IMR-90 (cell line): Measurements from ENCODE around the gene RPL15. TPM values are rescaled to one million over a fixed set of nuclear protein-coding genes. Genes with fewer than 3 reads are reported as not detected.

Source experiments
- ATAC-seq: fragments of 200-7000 bp; cut with Tn5 transposase; 2 replicates; pipeline ENCODE4 v1.9.1; 2020; ENCODE audit warnings: low read depth, mild to moderate bottlenecking, moderate library complexity
- BruUV-seq: library from RNA; stranded (reverse); fragments of 400-500 nt; replicated peaks from 2 replicates; lab custom pipeline; 2021; lab: Mats Ljungman, UMichigan
- CTCF ChIA-PET: fragments of 300-600 bp; formaldehyde crosslinking; extraction: SDS; loops from one replicate; lab custom pipeline; 2021; ENCODE audit warnings: antibody characterized with exemption; lab: Yijun Ruan, JAX
- POLR2A ChIA-PET: fragments of 300-600 bp; sonication (Branson Sonifier 250); formaldehyde crosslinking; loops from one replicate; lab custom pipeline; 2022; ENCODE audit warnings: antibody characterized with exemption; ENCODE audit not compliant: unreplicated experiment; lab: Charles Lee
- DNase-seq: peaks from one replicate; pipeline ENCODE4 v3.0.0; 2013
- H2AFZ ChIP-seq: replicated peaks from 2 replicates; pipeline ENCODE3; 2013; ENCODE audit warnings: low read length, mild to moderate bottlenecking; ENCODE audit not compliant: poor library complexity
- H2AK5ac ChIP-seq: 2 replicates; pipeline ENCODE4 v1.6.1; 2013; ENCODE audit warnings: low read depth, low read length, inconsistent platforms
- H2AK9ac ChIP-seq: replicated peaks from 2 replicates; pipeline ENCODE3; 2013; ENCODE audit warnings: mild to moderate bottlenecking, low read depth, low read length, moderate library complexity; ENCODE audit not compliant: poor library complexity
- H2BK120ac ChIP-seq: 2 replicates; pipeline ENCODE4 v1.6.1; 2013; ENCODE audit warnings: low read depth, low read length, inconsistent platforms
- H2BK15ac ChIP-seq: 3 replicates; pipeline ENCODE4 v1.6.1; 2013; ENCODE audit warnings: low read depth, low read length, inconsistent platforms
- H2BK20ac ChIP-seq: 2 replicates; pipeline ENCODE4 v1.6.1; 2013; ENCODE audit warnings: low read depth, mild to moderate bottlenecking, inconsistent platforms, low read length, moderate library complexity
- H2BK5ac ChIP-seq: 2 replicates; pipeline ENCODE4 v1.6.1; 2013; ENCODE audit warnings: mild to moderate bottlenecking, low read depth, low read length, inconsistent platforms; ENCODE audit not compliant: poor library complexity, severe bottlenecking
- H3K14ac ChIP-seq: replicated peaks from 2 replicates; pipeline ENCODE4 v1.6.1; 2013; ENCODE audit warnings: low read depth, low read length, inconsistent platforms
- H3K18ac ChIP-seq: 2 replicates; pipeline ENCODE4 v1.6.1; 2013; ENCODE audit warnings: low read depth, low read length, control low read depth
- H3K23ac ChIP-seq: 2 replicates; pipeline ENCODE4 v1.6.1; 2013; ENCODE audit warnings: low read depth, low read length, inconsistent platforms
- H3K27ac ChIP-seq: 2 replicates; pipeline ENCODE4 v1.5.1; 2013; ENCODE audit warnings: mild to moderate bottlenecking, control low read depth, low read length; ENCODE audit not compliant: insufficient read depth
- H3K27me3 ChIP-seq: 2 replicates; pipeline ENCODE4 v1.6.1; 2013; ENCODE audit warnings: low read length; ENCODE audit not compliant: control insufficient read depth, insufficient read depth
- H3K36me3 ChIP-seq: 2 replicates; pipeline ENCODE4 v1.6.1; 2013; ENCODE audit warnings: low read length, mixed read lengths; ENCODE audit not compliant: control insufficient read depth, insufficient read depth
- H3K4ac ChIP-seq: 2 replicates; pipeline ENCODE4 v1.6.1; 2013; ENCODE audit warnings: low read depth, low read length, inconsistent platforms
- H3K4me1 ChIP-seq: 2 replicates; pipeline ENCODE4 v1.6.1; 2013; ENCODE audit warnings: low read length, mixed read lengths; ENCODE audit not compliant: control insufficient read depth, insufficient read depth
- H3K4me2 ChIP-seq: 2 replicates; pipeline ENCODE4 v1.6.1; 2013; ENCODE audit warnings: low read depth, mild to moderate bottlenecking, control low read depth, low read length, moderate library complexity
- H3K4me3 ChIP-seq: 2 replicates; pipeline ENCODE4 v1.5.1; 2013; ENCODE audit warnings: low read depth, mild to moderate bottlenecking, control low read depth, low read length, moderate library complexity; ENCODE audit not compliant: insufficient read depth
- H3K56ac ChIP-seq: 2 replicates; pipeline ENCODE4 v1.6.1; 2013; ENCODE audit warnings: low read length, inconsistent platforms; ENCODE audit not compliant: insufficient read depth; ENCODE audit errors: extremely low read depth
- H3K79me1 ChIP-seq, 2 experiments: 2 replicates each; pipeline ENCODE4 v1.6.1; 2013; ENCODE audit warnings: low read length in 2 of 2, inconsistent platforms in 1 of 2, low read depth in 1 of 2
- H3K9ac ChIP-seq: 2 replicates; pipeline ENCODE4 v1.6.1; 2013; ENCODE audit warnings: low read depth, low read length, control low read depth
- H3K9me1 ChIP-seq: 2 replicates; pipeline ENCODE4 v1.6.1; 2013; ENCODE audit warnings: low read length, inconsistent platforms; ENCODE audit not compliant: insufficient read depth
- H3K9me3 ChIP-seq: 2 replicates; pipeline ENCODE4 v1.6.1; 2013; ENCODE audit warnings: low read length; ENCODE audit not compliant: control insufficient read depth, insufficient read depth
- H4K20me1 ChIP-seq: 2 replicates; pipeline ENCODE4 v1.6.1; 2013; ENCODE audit warnings: low read length, inconsistent platforms; ENCODE audit not compliant: insufficient read depth
- H4K5ac ChIP-seq: 2 replicates; pipeline ENCODE4 v1.6.1; 2013; ENCODE audit warnings: mild to moderate bottlenecking, low read depth, low read length, control low read depth
- H4K8ac ChIP-seq, 2 experiments: 2 replicates each; pipeline ENCODE4 v1.6.1; 2013; ENCODE audit warnings: low read depth in 2 of 2, low read length in 2 of 2, control low read depth in 1 of 2, inconsistent platforms in 1 of 2
- H4K91ac ChIP-seq: 2 replicates; pipeline ENCODE4 v1.6.1; 2013; ENCODE audit warnings: low read depth, low read length, inconsistent platforms; ENCODE audit not compliant: insufficient read depth
- CHD1 ChIP-seq: IDR thresholded peaks from 2 replicates; pipeline ENCODE4 v1.6.1; 2012; ENCODE audit warnings: low read depth, low read length, improper control_type of control experiment
- WGBS, 2 experiments: methylation state at CpG; one replicate each; pipeline versions ENCODE4 v1.1.5 to v1.1.7; 2013; ENCODE audit warnings: missing lambda C conversion rate in 2 of 2; ENCODE audit not compliant: insufficient read length in 1 of 2; ENCODE audit errors: extremely low coverage in 2 of 2; 5-methylcytosine and 5-hydroxymethylcytosine counted together
- dilution Hi-C: fragments of 300-500 bp; cut with HindIII; formaldehyde crosslinking; loops from one replicate; pipeline ENCODE4 v1.14.3; 2018; ENCODE audit warnings: low sequenced_read_pairs; ENCODE audit not compliant: unreplicated experiment
- in situ Hi-C: fragments of 300-500 bp; cut with MboI; formaldehyde crosslinking; loops from 3 replicates; pipeline ENCODE4 v1.14.3; 2019; ENCODE audit warnings: low sequenced_read_pairs, inconsistent platforms, mixed read lengths
- intact Hi-C: fragments of 100-400 bp; cut with micrococcal nuclease; formaldehyde crosslinking; loops from 2 replicates; pipeline ENCODE4 v1.10.0; 2022
- polyA plus RNA-seq, 3 experiments: library from polyadenylated mRNA; depleted of rRNA; stranded (reverse); fragments of >200 nt; gene quantifications; 2 replicates each; pipeline ENCODE4 v1.2.3, GENCODE V29; 2012; ENCODE audit warnings: low replicate concordance in 1 of 3
- total RNA-seq: library from RNA; depleted of rRNA; stranded (reverse); fragments of >200 nt; gene quantifications from 2 replicates; pipeline ENCODE4 v1.2.3, GENCODE V29; 2012

Gene RPL15
- total and polyA plus RNA-seq, 2 of the 4 experiments (the other 2 are of a cell fraction): 1,419 to 4,701 TPM

DNA sequence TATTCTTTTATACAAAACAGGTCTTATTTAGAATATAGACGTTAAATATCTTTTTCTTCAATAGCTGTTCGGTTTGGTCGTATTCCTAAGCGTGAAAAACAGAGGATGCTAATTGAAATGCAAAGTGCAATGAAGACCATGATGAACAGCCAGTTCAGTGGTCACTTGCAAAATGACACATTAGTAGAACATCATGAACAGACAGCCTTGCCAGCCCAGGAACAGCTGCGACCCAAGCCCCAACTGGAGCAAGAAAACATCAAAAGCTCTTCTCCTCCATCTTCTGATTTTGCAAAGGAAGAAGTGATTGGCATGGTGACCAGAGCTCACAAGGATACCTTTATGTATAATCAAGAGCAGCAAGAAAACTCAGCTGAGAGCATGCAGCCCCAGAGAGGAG lies 45.0 kb downstream of the RPL15 start:
- Histone ChIP-seq H3K36me3 (peaks cover 18% of the 10 kb centered on the region), H3K14ac (no peak overlapping the region)

More for the DNA sequence above, 45.0 kb downstream of the RPL15 start:
- Histone ChIP-seq H3K27ac (no peak overlapping the region), H3K56ac (no peak overlapping the region), H4K5ac (no peak overlapping the region), H2AFZ (no peak overlapping the region), H3K4me1 (peaks cover 14% of the 10 kb centered on the region), H2BK20ac (no peak overlapping the region), H3K23ac (no peak overlapping the region), H2BK5ac (no peak overlapping the region), H3K9me1 (peaks cover 19% of the 10 kb centered on the region), H2BK15ac (no peak overlapping the region), H3K79me1 (peaks cover 22 to 55% of the 10 kb centered on the region in 2 experiments), H4K20me1 (peaks cover 23% of the 10 kb centered on the region), H2AK9ac (no peak overlapping the region), H4K91ac (no peak overlapping the region), H3K4ac (no peak overlapping the region), H3K4me2 (no peak overlapping the region), H3K18ac (no peak overlapping the region), H3K27me3 (no peaks in the 10 kb centered on the region), H3K4me3 (no peak overlapping the region), H3K9me3 (no peaks in the 10 kb centered on the region), H4K8ac (no peak overlapping the region), H3K9ac (no peak overlapping the region), H2BK120ac (no peak overlapping the region), H2AK5ac (no peak overlapping the region)
- DNase-seq (no peak), ATAC-seq (no peak)
- no CpG with 5 or more reads among the region's 5 CpGs for WGBS, 2 experiments
- BruUV-seq: no TSS peak
- no peak for TF ChIP-seq CHD1
- intact Hi-C loops (no loop called here), in situ Hi-C loops (no loop called here), dilution Hi-C loops (no loop called here)
- POLR2A ChIA-PET: no interaction called here
- CTCF ChIA-PET: no interaction called here
